Cardiac muscle cell (in vitro differentiated cells and primary cell): ENCODE results near the gene MR1. TPM values are rescaled to one million over a fixed set of nuclear protein-coding genes. Genes with fewer than 3 reads are reported as not detected.
A peak's percentile ranks its signal among the peaks of the same experiment; 100 is the strongest.

Experiments used
- DNase-seq, 2 donors: peaks; one replicate each; pipeline versions ENCODE4 v3.0.0 to v3.0.0-alpha.2; 2010 to 2017; ENCODE audit warnings: low read depth in 1 of 2, low spot score in 1 of 2
- H3K27ac ChIP-seq: fragments of 200-600 bp; sonication (generic); 2 replicates; pipeline ENCODE4 v1.5.1; 2016
- H3K27me3 ChIP-seq: fragments of 200-600 bp; sonication (generic); 2 replicates; pipeline ENCODE4 v1.6.0; 2016; ENCODE audit warnings: control low read depth
- H3K36me3 ChIP-seq: fragments of 200-600 bp; sonication (generic); 2 replicates; pipeline ENCODE4 v1.5.1; 2016; ENCODE audit warnings: control low read depth
- H3K4me1 ChIP-seq: fragments of 200-600 bp; sonication (generic); 2 replicates; pipeline ENCODE4 v1.8.1; 2017; ENCODE audit warnings: low read depth, mild to moderate bottlenecking, mixed run types
- H3K4me3 ChIP-seq: fragments of 200-600 bp; sonication (generic); 2 replicates; pipeline ENCODE4 v1.5.1; 2016; ENCODE audit warnings: mild to moderate bottlenecking
- H3K9me3 ChIP-seq: fragments of 200-600 bp; sonication (generic); 2 replicates; pipeline ENCODE4 v1.5.1; 2017; ENCODE audit warnings: low read depth, mild to moderate bottlenecking, control low read depth
- CTCF ChIP-seq: IDR thresholded peaks from 2 replicates; pipeline ENCODE4 v1.5.1; 2012; ENCODE audit warnings: low read depth, mild to moderate bottlenecking, low read length
- polyA plus RNA-seq: library from polyadenylated mRNA; unstranded; fragments of >200 nt; fragmentation: Nextera tagmentation; extraction: Ambion mirVana; gene quantifications from 2 replicates; pipeline ENCODE4 v1.2.1, GENCODE V29; 2016
- total RNA-seq: library from RNA; depleted of rRNA; stranded (reverse); fragments of >200 nt; gene quantifications from 2 replicates; pipeline ENCODE4 v1.2.3, GENCODE V29; 2016

Gene MR1
- total and polyA plus RNA-seq, 2 experiments from 2014 or later = 0.12 TPM; not detected in 1

DNA sequence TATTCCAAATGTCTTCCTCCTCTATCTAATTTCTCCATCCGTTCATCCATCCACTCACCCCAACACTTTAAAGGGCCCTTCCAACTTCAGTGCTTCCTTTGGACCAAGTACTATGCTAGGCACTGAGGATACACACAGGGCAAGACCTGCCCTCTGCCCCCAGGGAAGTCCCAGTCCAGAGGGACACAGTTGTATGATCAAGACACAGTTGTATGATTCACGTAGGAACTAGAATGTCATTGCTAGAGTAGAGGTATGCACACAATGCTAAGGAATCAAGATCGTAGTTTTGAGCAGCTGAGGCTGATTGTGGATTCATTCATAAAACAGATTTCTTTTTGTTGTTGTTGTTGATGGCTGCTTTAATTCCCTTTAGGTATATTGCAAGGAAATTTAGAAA is 43.1 kb downstream of the MR1 start:
- Histone ChIP-seq H3K36me3 (no peaks in the 10 kb centered on the region), H3K27ac (peak overlapping the region; percentile 89), H3K4me1 (peaks cover 17% of the 10 kb centered on the region), H3K9me3 (no peaks in the 10 kb centered on the region), H3K4me3 (no peak overlapping the region), H3K27me3 (no peaks in the 10 kb centered on the region)
- no peak for DNase-seq
- no peak for TF ChIP-seq CTCF

DNA sequence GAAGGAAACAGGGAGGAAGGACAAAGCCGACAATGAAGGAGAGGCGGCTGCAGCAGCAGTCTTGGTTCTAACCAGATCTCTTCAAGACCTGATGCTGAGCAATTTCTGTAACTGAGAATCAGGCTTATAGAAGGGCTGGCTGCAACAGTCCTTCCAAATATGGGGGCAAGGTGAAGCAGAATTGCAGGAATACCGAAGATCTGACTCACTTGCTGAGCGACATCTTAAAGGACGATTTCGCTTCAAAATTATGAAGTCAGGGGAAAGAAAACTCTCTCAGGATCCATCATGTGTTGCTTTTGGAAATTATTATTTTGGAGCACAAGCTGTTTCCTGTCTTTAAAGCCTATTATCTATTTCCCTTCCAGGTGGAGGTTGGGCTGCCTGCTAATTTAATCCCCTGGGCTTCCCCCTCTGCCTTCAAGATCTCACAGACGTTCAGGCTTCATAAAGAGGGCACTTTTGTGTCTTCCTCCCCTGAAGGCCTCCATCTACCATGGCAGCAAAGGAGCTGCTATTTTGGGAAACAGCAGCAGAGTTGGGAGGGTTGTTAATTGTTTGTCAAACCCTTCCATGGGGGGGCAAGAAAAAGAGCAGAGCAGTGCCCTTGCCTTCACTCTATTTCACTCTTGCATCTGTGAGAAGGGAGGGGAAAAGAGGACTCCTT is 43.9 kb downstream of the MR1 start:
- Histone ChIP-seq H3K4me1 (peaks cover 17% of the 10 kb centered on the region), H3K9me3 (no peaks in the 10 kb centered on the region), H3K27ac (peak overlapping the region; percentile 89), H3K4me3 (no peak overlapping the region), H3K27me3 (no peaks in the 10 kb centered on the region), H3K36me3 (no peaks in the 10 kb centered on the region)
- no peak for TF ChIP-seq CTCF
- DNase-seq = peak; percentile 52 to 53

GRCh38 chr1:181079382-181079781 is 45.6 kb downstream of the MR1 start:
- no peaks in the 10 kb centered on the region for H3K36me3 ChIP-seq
- peaks cover 17% of the 10 kb centered on the region for H3K4me1 ChIP-seq
- H3K9me3 ChIP-seq = no peaks in the 10 kb centered on the region
- H3K4me3 ChIP-seq = no peak overlapping the region
- TF ChIP-seq CTCF = no peak
- no peaks in the 10 kb centered on the region for H3K27me3 ChIP-seq
- no peak overlapping the region for H3K27ac ChIP-seq
- DNase-seq = no peak

DNA sequence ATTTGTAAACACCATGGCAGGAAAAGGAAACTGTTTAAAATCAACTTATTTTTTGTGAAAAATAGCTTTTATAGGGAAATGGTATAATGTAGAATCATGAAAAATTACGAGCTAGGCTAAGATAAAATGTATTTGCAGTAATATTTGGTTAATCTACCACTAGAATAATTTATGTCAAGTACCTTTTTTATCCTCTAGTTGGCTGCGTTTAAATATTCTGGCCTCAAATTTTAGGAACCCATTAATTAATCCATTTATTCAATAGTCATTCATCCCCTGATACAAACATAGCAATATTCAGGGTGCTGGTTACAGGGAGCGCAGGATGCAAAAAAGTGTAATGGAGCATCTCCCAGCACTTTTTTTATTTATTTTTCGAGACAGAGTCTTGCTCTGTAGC is 46.1 kb downstream of the MR1 start:
- H3K36me3 ChIP-seq = no peaks in the 10 kb centered on the region
- no peaks in the 10 kb centered on the region for H3K9me3 ChIP-seq
- H3K27me3 ChIP-seq = no peaks in the 10 kb centered on the region
- H3K4me1 ChIP-seq = peaks cover 17% of the 10 kb centered on the region
- no peak for TF ChIP-seq CTCF
- DNase-seq = no peak
- H3K4me3 ChIP-seq = no peak overlapping the region
- H3K27ac ChIP-seq = no peak overlapping the region

DNA sequence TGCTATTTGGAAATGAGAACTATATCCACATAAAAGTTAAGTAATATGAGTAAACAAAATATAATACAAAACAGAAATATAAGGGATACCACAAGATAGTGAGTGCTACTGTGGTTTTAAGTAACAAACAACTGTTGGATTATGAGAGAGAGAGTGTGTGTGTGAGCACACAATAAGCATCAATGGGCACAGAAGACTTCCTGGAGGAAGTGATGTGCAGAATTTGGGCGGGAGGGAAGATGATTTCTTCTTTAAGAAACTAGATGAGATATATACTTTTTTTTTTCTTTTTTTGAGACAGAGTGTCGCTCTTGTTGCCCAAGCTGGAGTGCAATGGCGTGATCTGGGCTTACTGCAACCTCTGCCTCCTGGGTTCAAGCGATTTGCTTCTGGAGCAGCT is 46.8 kb downstream of the MR1 start:
- Histone ChIP-seq H3K36me3 (no peaks in the 10 kb centered on the region), H3K9me3 (no peaks in the 10 kb centered on the region), H3K4me3 (no peak overlapping the region), H3K4me1 (peaks cover 17% of the 10 kb centered on the region), H3K27ac (no peak overlapping the region), H3K27me3 (peaks cover 3% of the 10 kb centered on the region)
- TF ChIP-seq CTCF = no peak
- no peak for DNase-seq

GRCh38 chr1:181081395-181081794 is 47.6 kb downstream of the MR1 start:
- no peak for TF ChIP-seq CTCF
- Histone ChIP-seq H3K4me1 (peaks cover 17% of the 10 kb centered on the region), H3K36me3 (no peaks in the 10 kb centered on the region), H3K4me3 (no peak overlapping the region), H3K27me3 (peaks cover 8% of the 10 kb centered on the region), H3K9me3 (no peaks in the 10 kb centered on the region), H3K27ac (no peak overlapping the region)
- no peak for DNase-seq
